Nephron (organoid): ENCODE measurements around the gene PRKCG.

Source experiments
- H3K27ac Mint-ChIP-seq, 3 experiments: 2 replicates each; pipeline ENCODE4 v1.8.0; 2020; ENCODE audit warnings: mixed read lengths in 3 of 3, mild to moderate bottlenecking in 2 of 3, moderate library complexity in 1 of 3
- H3K27me3 Mint-ChIP-seq: 2 replicates; pipeline ENCODE4 v1.8.0; 2021; ENCODE audit warnings: low read depth, mild to moderate bottlenecking, moderate library complexity, mixed read lengths
- H3K36me3 Mint-ChIP-seq: 2 replicates; pipeline ENCODE4 v1.8.0; 2020; ENCODE audit warnings: low read depth, mixed read lengths
- H3K4me1 Mint-ChIP-seq: 2 replicates; pipeline ENCODE4 v1.8.0; 2020; ENCODE audit warnings: mixed read lengths
- H3K4me3 Mint-ChIP-seq, 3 experiments: 2 replicates each; pipeline ENCODE4 v1.8.0; 2020; ENCODE audit warnings: mild to moderate bottlenecking in 3 of 3, mixed read lengths in 3 of 3, moderate library complexity in 2 of 3
- H3K9me3 Mint-ChIP-seq: 2 replicates; pipeline ENCODE4 v1.8.0; 2020; ENCODE audit warnings: mixed read lengths
- TF ChIP-seq, protein P1 (sequence below), 3 experiments: fragments of 200-600 bp; sonication (generic); IDR thresholded peaks; one replicate each; pipeline ENCODE4 v1.5.0; 2021; ENCODE audit warnings: antibody characterized with exemption in 3 of 3; ENCODE audit not compliant: unreplicated experiment in 3 of 3

Gene PRKCG

DNA sequence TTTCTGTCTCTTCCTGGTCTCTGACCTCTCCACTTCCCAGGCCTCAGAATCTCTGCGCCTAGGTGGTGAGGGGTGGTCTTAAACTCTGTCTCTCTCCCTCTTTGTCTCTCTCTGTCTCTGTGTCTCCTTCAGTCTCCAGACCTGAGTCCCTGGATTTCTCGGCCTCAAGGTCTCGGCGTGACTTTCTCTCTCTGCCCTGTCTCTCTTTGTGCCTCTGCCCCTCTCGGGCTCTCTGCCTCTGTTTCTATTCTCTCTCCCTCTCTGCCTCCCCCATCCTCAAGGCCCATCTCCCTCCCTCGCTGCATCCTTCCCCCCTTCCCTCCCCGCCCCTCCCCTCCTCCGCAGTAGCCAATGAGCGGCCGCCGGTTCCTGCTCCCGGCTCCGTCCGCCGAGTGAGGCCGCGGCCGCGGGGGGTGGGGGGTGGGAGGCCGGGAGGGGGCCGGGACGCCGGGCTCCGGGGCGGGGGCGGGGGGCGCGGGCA, 27.0 kb downstream of the PRKCG start, which contains the start of gene CACNG7:
Gene CACNG7 (plus strand): TSS at position 344 of the 481 bp plus-strand sequence. CDS start 3,554 bp downstream, outside the sequence.
- TF ChIP-seq, protein P1, sequence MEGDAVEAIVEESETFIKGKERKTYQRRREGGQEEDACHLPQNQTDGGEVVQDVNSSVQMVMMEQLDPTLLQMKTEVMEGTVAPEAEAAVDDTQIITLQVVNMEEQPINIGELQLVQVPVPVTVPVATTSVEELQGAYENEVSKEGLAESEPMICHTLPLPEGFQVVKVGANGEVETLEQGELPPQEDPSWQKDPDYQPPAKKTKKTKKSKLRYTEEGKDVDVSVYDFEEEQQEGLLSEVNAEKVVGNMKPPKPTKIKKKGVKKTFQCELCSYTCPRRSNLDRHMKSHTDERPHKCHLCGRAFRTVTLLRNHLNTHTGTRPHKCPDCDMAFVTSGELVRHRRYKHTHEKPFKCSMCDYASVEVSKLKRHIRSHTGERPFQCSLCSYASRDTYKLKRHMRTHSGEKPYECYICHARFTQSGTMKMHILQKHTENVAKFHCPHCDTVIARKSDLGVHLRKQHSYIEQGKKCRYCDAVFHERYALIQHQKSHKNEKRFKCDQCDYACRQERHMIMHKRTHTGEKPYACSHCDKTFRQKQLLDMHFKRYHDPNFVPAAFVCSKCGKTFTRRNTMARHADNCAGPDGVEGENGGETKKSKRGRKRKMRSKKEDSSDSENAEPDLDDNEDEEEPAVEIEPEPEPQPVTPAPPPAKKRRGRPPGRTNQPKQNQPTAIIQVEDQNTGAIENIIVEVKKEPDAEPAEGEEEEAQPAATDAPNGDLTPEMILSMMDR (IDR thresholded peaks at IDR 0.05; ENCODE audit: unreplicated experiment in 3 of 3): no peak
- H3K27ac Mint-ChIP-seq: peak within 1 kb of the TSS in 1 of 3 experiments; percentile 56
- peak within 1 kb of the TSS; percentile 77 to 84 (median 80) for H3K4me3 Mint-ChIP-seq
- H3K36me3 Mint-ChIP-seq: peaks cover 3% of the 10 kb centered on the region
- peaks cover 93% of the 10 kb centered on the region for H3K27me3 Mint-ChIP-seq
- peaks cover 4% of the 10 kb centered on the region for H3K9me3 Mint-ChIP-seq
- peaks cover 15% of the 10 kb centered on the region for H3K4me1 Mint-ChIP-seq

DNA sequence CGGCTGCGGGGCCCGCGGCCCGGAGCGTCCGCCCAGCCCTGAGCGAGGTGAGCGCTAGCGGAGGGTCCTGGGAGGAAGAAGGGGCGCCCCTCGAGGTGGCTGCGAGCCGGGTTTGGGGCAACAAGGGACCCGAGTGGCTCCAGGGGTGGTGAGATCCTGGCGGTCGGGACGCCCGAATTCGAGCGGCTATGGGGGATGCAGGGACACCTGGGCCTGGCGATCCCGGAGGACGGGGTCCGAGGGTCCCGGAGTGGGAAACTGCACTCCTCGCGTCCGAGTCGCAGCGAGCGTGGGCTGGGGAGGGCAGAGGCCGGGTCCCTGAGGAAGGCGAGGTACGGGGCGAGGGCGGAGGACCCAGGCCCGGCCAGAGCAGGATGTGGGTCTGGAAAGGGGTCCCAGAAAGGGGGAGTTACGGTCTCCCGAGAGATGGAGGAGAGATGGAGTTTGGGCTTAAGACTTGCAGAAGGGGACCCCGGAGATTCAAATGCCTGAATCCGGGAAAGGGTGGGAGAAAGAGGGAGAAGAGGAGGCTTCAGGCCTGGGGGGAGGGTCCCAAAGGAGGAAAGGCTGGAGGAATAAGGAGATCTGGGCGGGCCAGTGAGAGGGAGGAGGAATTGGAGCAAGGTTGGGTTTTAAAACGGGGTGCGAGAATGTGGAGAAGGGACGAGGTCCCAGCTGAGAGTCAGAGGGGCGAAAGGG, 27.6 kb downstream of the PRKCG start:
- Mint-ChIP-seq H3K27me3 (peaks cover 91% of the 10 kb centered on the region), H3K27ac (no peak overlapping the region), H3K4me3 (peak overlapping the region; percentile 64 to 75 (median 70)), H3K36me3 (peaks cover 3% of the 10 kb centered on the region), H3K4me1 (peaks cover 15% of the 10 kb centered on the region), H3K9me3 (peaks cover 4% of the 10 kb centered on the region)
- TF ChIP-seq, protein P1 (IDR thresholded peaks at IDR 0.05; ENCODE audit: unreplicated experiment in 3 of 3): no peak

DNA sequence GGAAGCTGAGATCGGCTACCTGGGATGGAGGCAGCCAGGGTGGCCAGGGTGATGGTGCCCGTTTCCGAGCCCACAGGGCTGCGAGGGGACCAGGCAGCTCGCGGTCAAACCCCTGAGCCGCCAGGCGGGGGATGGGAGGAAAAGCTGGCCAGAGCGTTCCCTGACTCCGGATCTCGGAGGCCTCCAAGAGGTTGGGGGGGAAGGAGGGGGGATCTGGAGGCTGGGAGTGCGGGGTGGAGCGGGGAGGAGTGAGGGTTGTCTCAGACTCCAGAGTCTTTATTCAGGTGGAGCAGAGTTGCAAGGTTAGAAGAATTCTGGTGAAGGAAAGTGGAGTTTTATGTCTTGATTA, 28.1 kb downstream of the PRKCG start:
- Mint-ChIP-seq H3K36me3 (peaks cover 3% of the 10 kb centered on the region), H3K27ac (no peak overlapping the region), H3K4me3 (peak overlapping the region; percentile 64 to 75 (median 70)), H3K4me1 (peaks cover 15% of the 10 kb centered on the region), H3K27me3 (peaks cover 90% of the 10 kb centered on the region), H3K9me3 (peaks cover 4% of the 10 kb centered on the region)
- TF ChIP-seq, protein P1 (IDR thresholded peaks at IDR 0.05; ENCODE audit: unreplicated experiment in 3 of 3): no peak

DNA sequence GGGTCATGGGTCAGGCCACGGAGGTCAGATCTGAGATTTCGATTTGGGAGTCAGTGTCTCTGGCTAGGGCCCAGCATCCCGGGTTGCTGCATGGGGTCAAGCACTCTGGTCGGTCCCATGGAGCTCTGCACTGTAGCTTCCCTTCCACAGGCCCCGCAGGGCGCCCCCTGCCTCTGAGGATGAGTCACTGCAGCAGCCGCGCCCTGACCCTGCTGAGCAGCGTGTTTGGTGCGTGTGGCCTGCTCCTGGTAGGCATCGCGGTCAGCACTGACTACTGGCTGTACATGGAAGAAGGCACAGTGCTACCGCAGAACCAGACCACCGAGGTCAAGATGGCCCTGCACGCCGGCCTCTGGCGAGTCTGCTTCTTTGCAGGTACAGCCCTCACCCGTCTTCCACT, 30.7 kb downstream of the PRKCG start:
- TF ChIP-seq, protein P1 (IDR thresholded peaks at IDR 0.05; ENCODE audit: unreplicated experiment in 3 of 3): no peak
- peaks cover 4% of the 10 kb centered on the region for H3K9me3 Mint-ChIP-seq
- peaks cover 77% of the 10 kb centered on the region for H3K27me3 Mint-ChIP-seq
- no peak overlapping the region for H3K4me3 Mint-ChIP-seq
- peaks cover 11% of the 10 kb centered on the region for H3K4me1 Mint-ChIP-seq
- no peak overlapping the region for H3K27ac Mint-ChIP-seq
- peaks cover 3% of the 10 kb centered on the region for H3K36me3 Mint-ChIP-seq

DNA sequence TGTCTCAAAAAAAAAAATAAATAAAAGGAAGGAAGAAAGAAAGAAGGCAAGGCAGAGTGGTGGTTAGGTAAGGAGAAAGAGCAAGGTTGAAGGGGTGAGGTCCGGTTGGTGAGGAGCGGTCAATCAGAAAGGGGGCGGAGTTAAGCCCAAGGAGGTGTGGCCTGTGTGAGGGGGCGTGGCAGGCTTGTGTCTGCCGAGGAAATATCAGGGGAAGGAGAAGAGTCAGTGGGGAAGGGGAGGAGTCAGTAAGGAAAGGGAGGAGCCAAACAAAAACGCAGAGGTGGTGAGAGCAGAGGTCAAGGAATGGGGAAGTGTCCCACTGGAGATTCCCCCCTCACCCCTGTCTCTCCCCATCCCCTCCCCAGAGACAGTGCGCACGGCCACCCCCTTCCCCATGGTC, 33.0 kb downstream of the PRKCG start:
- Mint-ChIP-seq H3K27me3 (peaks cover 55% of the 10 kb centered on the region), H3K4me3 (no peak overlapping the region), H3K27ac (no peak overlapping the region), H3K36me3 (peaks cover 3% of the 10 kb centered on the region), H3K9me3 (peaks cover 7% of the 10 kb centered on the region), H3K4me1 (no peaks in the 10 kb centered on the region)
- TF ChIP-seq, protein P1 (IDR thresholded peaks at IDR 0.05; ENCODE audit: unreplicated experiment in 3 of 3): no peak

DNA sequence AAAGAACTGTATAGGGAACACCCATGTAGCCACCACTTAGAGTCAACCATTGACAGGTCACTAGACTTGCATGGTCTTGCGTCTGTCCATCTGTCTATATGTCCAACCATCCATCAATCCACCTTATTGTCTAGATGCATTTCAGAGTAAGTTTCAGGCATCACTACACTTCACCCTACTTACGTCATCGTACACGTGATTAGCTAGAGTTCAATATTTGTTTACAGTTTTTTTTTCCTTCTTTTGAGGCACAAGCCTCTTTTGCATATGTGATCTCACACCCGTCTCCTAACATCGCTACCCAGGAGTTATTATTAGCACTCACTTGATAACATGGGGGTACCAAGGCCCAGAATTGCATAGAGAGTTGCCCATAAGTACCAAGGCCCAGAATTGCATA, 34.0 kb downstream of the PRKCG start:
- TF ChIP-seq, protein P1 (IDR thresholded peaks at IDR 0.05; ENCODE audit: unreplicated experiment in 3 of 3): no peak
- Mint-ChIP-seq H3K4me1 (no peaks in the 10 kb centered on the region), H3K4me3 (no peak overlapping the region), H3K27ac (no peak overlapping the region), H3K36me3 (no peaks in the 10 kb centered on the region), H3K9me3 (peaks cover 7% of the 10 kb centered on the region), H3K27me3 (peaks cover 45% of the 10 kb centered on the region)
